ENCODE data around the gene HIGD1B.

Gene HIGD1B

DNA sequence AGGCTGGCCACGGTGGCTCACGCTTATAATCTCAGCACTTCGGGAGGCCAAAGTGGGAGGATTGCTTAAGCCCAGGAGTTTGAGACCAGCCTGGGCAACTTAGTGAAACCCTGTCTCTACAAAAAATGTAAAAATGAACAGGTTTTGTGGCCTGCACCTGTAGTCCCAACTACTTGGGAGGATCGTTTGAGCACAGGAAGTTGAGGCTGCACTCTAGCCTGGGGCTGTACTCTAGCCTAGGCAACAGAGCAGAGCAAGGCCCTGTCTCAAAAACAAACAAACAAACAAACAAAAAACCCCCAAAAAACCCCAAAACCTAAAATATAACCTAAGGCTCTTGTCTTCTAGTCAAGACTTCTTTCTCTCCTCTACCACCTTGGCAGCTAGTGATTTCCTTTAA is 7.4 kb upstream of the HIGD1B start:
- no peak for DNase-seq

DNA sequence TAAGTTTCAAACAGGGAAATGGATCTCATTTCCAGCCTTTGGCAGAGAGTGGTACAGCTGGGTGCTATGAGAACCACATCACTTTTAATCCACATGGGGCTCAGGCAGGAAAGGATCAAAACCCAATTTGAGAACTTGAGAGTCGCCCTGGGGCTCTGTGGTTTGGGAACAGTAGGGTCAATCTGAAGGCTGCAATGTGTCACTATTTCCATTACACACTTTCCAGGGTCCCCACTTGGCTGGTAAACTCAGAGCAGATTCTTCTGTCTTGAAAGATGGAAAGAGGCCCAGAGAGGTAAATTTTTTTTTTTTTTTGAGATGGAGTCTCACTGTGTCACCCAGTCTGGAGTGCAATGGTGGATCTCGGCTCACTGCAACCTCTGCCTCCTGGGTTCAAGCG is 6.7 kb upstream of the HIGD1B start:
- no peak for DNase-seq

DNA sequence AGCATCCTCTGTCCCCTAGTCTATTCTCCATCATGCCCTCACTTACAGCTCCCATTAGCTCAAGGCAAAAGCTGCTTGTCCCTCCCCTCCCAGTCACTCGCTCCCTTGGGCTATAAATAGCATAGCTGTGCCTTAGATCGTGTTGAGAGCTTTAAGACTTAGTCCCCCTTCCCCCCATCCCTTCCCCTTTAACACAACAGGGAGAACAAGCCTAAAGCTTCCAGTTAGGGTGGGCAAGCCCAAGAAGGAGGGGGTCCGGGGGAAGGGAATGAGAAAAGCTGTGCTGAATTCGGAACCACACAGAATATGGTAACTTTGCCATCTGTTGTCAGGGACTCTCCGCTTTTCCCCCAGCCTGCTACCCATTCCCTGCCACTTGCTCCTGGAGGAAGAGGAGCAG is 4.9 kb upstream of the HIGD1B start:
- DNase-seq: no peak

GRCh38 chr17:44844390-44844830 is 3.3 kb upstream of the HIGD1B start:
- DNase-seq: no peak

GRCh38 chr17:44846206-44846605 is 1.5 kb upstream of the HIGD1B start:
- no peak for DNase-seq

GRCh38 chr17:44848257-44848795 is 643 bp downstream of the HIGD1B start:
- no peak for DNase-seq

DNA sequence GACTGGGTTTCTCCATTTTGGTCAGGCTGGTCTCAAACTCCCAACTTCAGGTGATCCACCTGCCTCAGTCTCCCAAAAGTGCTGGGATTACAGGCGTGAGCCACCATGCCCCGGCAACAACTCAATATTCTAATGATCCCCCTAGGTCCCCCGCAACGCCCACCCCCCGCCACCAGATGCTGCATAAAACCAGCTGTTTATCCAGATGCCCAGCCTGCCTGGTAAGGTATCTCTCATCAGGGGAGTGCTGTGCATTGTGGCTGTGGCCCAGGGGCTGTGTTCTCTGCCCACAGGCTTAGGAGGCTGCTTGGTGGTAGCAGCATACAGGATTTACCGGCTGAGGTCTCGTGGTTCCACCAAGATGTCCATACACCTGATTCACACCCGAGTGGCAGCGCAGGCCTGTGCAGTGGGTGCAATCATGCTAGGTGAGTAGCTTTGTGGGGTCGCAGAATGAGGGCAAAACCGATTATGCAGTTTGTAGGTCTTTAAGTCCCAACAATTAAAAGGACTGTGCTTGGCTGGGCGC is 1.3 kb downstream of the HIGD1B start:
- DNase-seq: no peak

DNA sequence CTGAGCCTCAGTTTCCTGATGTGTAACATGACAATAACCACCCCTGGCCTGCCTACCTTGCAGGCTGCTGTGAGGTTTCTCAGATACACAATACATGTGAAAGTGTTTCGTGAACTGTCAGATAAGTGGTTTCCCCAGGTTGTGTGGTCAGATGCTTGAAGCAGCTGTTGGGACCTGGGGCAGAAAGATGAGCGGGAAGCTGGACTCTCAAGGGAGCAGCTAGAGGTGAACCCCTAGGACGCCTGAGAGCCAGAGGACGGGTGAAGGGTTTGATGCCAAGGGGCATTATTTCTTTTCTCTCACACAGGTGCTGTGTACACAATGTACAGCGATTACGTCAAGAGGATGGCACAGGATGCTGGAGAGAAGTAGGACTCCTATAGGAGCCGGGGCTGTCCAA is 2.3 kb downstream of the HIGD1B start:
- no peak for DNase-seq

DNA sequence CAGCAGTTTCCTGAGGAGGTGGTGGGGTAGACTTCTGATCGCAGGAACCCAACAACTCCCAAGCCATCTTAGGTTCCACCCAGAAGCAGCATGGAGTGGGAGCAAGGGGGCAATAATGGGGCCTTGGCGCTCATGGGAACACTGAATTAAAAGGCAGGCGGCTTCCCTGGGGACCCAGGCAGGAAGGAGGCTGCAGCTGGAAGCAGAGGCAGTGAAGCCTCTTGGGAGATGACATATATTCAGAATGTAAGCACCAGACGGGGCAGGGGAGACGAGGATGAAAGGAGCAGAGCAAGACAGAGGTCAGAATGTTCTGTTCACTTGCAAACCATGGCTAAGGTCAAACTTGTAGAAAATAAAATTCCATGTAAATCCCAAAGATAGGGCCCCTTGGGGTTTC is 2.9 kb downstream of the HIGD1B start:
- DNase-seq: no peak

- no peak for DNase-seq
These were observed 6.5 kb downstream of the HIGD1B start for GRCh38 chr17:44854192-44854591.

DNA sequence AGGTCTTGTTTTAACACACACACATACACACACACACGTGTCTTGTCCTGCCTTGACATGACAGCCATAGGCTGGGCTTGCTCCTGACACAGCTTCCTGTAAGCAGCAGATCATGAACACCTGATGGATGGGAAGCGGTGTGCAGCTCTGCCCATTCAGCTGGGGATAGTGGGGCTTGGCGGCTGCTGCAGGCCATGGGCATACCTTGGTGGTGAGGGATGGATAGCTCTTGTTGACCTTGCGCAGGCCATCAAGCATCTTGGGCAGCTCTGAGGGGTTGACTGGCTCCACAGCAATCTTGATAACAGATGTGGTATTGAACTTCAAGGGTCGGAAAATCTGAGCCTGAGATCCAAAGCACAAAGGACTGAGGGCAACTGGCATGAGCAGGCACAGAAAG is 12.0 kb downstream of the HIGD1B start:
- DNase-seq: no peak

GRCh38 chr17:44862278-44862914 is 14.7 kb downstream of the HIGD1B start:
- DNase-seq: no peak

DNA sequence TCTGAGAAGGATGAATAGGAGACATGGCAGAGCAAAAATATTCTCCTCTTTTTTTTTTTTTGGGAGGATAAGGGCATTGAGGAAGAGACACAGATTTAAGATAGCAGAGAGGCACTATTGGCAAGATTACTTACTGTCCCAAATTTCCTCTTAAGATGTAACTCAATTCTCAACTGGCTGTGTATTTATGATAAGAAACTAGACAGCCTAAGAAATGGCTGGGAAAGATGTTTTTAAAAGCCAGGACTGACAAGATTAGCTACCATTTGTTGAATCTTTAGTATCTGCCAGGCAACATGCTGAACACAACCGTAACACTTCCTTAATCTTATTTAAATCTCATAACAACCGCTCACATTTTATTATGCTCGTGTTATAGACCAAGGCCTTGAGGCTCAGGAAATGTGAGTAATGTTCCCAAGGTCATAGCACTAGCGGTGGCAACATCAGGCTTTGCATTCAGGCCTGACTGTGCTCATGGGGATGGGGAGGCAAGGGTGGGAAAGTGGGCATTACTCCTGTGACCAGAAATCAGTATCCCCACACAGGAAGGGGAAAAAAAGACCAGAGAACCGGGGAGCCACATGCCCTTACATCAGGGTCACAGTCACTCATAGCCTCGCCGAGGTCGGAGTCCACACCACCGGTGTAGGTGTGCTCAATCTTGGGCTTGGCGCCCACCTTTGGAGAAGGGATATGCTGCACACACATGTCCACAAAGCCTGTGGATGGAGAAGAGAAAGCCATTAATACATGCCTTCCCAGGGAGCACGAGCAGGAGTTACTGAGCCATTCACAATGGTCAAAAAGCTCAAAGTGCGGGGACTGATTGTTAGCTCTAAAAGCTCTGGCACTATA is 15.6 kb downstream of the HIGD1B start:
- no peak for DNase-seq

- DNase-seq: no peak
These were observed 17.1 kb downstream of the HIGD1B start for GRCh38 chr17:44864831-44865230.

GRCh38 chr17:44865231-44865660 is 17.6 kb downstream of the HIGD1B start:
- peak; percentile 72 for DNase-seq

- DNase-seq: no peak
These were observed 18.2 kb downstream of the HIGD1B start for GRCh38 chr17:44865931-44866330.

GRCh38 chr17:44867841-44868240 is 20.2 kb downstream of the HIGD1B start:
- DNase-seq: no peak

DNA sequence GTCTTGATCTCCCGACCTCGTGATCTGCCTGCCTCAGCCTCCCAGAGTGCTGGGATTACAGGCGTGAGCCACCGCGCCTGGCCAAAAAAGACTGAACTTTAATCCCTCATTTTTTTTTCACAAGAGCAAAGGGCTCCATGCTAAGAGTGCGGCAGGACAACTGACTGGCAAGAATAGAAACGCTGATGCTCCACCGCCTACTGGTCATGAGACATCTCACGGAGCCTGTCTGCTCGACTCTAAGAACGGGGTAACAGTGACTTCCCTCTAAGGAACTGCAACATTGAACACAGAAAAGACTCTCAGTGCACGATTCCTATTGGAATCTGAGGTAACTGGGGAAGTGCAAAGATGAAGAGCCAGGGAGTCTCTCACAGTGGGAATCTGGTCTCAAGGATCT is 23.9 kb downstream of the HIGD1B start:
- DNase-seq: no peak

- DNase-seq: peak; percentile 95
These were observed 24.6 kb downstream of the HIGD1B start for GRCh38 chr17:44872131-44872768.

DNA sequence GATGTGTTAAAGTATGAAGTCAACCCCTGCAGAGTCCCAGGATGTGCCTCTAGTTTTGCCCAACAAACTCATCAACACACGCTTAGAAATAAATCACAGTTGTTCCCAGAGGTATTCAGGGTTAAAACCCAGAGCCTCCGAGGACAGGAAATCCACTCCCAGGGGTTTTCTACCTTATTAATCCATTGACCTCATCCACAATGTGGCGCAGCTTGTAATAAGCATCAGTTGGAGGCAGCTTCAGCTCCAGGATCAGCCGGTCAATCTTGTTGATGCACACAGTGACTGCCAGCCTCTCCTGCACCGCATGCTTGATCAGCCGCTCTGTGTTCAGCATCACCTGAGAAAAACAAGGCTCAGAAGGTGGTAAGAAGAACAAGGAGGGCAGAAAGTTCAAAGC is 28.1 kb downstream of the HIGD1B start:
- DNase-seq: no peak

DNA sequence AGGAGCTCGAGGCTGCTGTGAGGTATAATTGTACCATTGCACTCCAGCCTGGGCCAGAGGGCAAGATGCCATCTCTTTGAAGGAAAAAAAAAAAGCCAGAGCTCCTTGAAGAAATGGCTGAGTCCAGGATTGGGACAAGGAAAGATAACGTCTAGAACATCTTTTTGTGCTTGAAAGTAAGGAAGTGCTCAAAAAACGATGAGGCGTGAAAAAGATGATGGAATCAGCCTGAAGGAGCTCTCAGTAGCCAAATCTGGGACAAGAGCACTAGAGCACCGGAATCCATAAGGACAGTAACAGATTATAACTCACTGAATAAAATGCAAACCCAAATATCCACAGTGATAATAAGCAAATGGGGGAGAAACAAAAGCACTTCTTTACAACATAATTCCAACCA is 29.4 kb downstream of the HIGD1B start:
- DNase-seq: no peak

DNA sequence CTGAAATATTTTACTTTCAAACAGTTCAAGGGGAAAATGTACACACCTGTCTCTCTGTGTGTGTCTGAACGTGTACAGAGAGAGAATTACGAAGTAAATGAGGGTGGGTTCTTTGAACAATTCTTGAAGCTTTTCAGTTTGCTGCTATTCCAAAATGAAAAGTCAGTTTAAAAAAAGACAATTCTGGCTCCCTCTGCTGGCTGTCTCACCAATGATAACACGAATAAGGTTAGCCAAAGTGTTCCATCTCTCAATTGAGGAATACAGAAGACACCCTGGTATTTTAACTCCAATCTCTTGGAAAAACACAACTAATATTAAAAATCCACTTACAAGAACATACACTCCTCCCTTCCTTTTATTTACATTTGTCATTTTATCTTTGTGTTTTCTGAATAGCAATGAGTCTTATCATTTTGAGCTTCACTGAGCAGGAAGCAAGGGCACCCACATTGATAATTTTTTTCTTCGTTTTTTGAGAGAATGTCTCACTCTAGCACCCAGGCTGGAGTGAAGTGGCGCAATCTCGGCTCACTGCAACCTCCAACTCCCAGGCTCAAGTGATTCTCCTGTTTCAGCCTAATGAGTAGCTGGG is 31.0 kb downstream of the HIGD1B start:
- peak; percentile 28 for DNase-seq

DNA sequence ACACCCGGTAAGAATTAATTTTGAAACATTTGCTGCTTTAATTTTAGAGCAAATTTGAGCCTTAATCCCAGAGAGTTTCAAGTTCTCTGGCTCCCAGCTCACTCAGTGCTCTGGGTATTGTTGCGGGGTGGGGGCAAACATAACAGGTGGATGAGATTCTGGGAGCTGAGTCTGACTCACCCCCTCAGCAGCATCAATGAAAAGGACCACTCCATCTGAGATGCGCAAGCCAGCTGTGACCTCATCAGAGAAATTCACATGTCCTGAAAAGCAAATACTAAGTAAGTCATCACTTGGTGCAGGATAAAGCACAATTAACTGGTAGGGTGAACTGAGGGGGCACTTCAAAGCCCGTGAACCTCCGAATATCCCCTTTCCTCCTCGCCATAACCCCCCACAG is 31.7 kb downstream of the HIGD1B start:
- DNase-seq: no peak
